ENCODE results near the gene PSTPIP2.
A peak's percentile ranks its signal among the peaks of the same experiment; 100 is the strongest.
"Not testable (repeated sequence)": the region's sequence is repeated elsewhere in the genome, so short reads cannot be mapped to it uniquely, and the experiment has no call there.

The PSTPIP2 gene

DNA sequence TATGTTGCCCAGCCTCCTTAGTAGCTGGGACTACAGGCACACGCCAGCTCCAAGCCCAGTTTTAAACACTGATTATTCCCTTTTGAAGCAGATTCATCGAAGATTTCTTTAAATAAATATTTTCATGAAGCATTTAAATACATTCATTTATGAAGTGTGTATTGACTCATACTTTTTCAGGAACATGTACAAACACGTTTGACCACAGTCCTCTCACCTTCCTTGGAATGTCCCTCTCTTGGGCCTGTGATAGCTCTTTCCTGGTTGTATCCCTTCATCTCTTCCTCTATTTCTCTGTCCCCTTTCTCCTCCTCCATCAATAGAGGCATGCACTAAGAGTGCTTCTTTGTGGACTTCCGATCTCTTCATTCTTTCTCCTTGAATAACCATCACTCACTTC lies 2.5 kb downstream of the PSTPIP2 start:
- DNase-seq, result no peak

DNA sequence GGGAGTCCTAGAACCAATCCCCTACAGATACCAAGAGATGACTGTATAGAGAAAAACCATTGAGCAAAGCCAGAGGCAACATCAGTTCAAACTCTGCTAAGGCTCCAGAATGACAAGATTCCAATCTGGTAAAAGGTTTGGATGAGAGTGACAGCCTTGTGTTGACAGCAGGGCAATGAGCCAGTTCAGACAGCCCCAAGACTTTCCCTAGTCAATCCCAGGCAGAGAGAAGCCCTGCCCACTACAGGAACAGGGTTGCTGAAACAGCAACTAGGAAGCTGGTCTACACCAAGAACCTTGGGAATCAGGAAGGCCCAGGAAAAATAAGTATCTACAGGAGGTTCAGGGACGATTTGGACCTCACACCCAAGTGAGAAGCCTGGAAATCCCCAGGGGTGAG lies 3.3 kb downstream of the PSTPIP2 start:
- no peak for DNase-seq

DNA sequence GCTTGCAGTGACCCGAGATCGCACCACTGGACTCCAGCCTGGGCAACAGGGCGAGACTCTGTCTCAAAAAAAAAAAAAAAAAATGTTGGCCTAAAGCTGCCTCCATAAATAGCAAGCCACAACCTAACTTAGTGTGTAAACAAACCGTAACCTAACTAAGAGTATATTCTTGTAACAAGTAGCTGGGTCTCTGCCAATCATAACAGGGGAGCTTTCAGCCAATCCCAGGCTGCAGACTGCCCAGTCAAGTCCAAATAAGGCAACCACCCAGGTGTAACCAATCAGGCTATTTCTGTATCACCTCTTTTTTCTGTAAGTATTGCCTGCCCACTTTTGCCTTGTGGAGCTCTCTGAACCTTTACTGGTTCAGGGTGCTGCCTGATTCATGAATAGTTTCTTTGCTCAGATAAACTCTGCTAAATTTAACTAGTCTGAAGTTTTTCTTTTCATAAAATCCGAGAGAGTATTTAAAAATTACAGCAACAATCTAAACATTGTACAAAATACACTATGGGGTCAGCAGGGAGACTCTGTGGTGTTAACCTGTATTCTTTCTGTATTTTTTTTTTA lies 4.5 kb downstream of the PSTPIP2 start:
- DNase-seq, result no peak

DNA sequence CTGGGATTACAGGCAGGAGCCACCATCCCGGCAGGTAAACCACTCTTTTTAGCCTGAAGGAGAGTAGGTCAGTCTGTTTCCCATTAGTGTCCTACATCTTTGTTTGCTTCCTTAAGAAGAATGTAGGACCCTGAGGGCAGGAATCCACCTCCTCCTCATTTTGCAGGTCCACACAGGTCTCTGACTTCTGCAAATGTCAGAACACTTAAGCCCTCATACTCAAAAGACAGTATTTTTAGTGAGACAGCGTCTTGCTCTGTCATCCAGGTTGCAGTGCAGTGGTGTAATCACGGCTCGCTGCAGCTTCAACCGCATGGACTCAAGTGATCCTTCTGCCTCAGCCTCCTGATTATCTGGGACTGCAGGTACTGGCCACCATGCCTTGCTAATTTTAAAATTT lies 9.3 kb downstream of the PSTPIP2 start:
- no peak for DNase-seq

DNA sequence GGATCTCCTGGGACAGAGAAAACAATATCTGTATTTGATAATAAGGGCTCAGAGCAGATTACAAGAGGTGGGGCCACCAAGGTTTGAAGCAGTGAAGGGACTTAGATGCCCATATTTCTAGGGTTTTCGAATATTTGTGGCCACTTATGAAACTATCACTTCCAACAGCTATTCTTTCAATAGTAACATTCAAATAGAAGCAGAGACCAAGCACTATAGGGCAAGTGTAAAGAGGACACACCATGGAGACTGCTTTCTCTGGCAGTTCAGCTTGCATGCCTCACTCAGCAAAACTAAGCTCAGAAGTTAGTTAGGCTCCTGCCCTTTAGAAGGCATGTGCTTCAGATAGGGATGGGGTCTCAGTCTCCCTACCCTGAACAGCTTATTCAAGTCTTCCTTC lies 10.3 kb downstream of the PSTPIP2 start:
- DNase-seq, result no peak

DNA sequence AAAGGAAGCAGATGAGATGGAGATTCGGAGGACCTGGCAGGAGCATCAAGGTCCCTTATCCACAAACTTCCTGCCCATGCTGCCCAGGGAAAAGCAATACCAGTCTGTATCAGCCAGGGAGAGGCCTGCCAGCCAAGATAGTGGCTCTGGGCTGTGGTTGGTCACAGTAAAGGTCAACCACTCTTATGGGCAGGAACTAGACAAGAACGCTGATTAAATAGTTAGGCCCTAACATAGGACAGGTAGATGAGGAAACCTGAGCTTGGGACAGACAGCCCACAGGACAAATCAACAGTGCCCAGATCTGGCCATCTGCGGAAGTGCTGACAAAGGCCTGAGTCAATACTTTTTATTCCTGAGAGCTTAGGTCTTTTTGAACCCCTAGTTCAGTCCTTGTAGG lies 10.7 kb downstream of the PSTPIP2 start:
- no peak for DNase-seq

DNA sequence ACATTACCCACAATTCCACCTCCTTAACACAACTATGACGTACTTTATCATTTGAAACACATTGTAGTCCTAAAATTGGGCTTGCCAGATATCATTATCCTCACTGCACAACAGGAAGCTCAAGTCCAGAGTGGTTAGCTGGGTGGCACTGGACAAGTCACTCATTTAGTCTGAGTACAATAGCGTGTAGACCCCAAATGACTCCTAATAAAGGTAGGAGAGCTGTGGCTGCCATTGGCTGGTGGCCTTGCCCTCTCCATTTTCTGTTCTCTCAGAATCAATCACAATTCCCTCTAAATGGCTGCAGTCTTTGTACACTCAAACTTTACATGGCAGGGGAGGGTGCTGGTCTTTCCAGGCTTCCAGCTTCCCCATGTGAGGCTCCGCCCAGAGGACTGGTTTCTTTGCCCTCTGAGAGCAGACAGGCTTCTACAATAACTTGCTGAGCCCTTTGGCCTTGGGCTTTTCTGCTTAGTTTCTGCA lies 11.7 kb downstream of the PSTPIP2 start:
- DNase-seq, result no peak

DNA sequence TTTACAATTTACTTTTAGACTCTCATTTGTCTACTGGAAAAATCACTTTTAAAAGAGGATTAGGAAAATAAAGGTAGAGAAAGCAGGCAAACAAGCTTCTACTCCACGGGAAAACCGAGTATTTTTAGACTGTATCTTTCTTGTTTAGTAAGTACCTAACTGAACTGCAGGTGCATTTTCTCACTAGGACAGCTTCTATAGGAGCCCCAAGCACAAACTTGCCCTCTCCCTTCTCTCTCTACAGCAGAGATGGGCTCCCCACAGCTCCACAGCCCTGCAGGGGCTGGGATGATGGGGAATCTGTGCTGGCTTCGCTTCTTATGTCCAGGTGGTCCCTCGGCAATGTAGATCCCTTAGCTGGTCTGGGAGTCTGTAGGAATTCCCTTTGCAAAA lies 16.2 kb downstream of the PSTPIP2 start:
- DNase-seq, result no peak

DNA sequence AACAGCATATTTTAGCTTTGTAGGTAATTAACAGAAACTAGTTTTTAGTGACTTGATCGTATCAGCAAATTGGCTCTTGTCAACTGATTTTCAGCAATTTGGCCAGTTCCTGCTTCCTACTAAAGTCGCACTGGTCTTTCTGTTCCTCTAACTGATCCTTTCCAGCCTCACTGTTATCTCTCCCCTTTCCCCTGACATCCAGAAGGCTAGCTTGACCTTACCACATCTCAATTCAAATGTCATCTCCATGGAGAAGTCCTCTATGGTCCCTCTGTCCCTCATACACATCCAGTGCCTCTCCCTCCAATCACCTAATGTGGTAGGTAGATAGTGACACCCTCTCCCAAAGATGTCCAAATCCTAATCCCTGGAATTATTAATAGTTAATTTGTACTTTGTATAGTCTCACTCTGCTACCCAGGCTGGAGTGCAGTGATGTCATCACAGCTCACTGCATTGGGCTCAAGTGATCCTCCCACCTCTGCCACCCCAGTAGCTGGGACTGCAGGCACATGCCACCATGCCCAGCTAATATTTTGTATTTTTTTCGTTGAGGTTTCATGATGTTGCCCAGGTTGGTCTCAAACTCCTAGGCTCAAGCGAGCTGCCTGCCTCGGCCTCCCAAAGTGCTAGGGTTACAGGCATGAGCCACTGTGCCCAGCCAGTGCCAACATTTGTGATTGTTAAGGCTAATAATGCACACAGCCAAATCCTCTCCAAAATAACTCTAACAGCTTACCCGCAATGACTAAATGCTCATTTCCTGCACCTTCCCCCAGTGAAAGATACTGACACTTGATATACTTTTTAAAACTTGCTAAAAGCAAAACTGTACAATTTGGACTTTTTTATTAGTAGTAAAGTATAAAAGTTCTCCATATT lies 16.9 kb downstream of the PSTPIP2 start:
- DNase-seq, result peak in 1 of 2 donors; percentile 35

DNA sequence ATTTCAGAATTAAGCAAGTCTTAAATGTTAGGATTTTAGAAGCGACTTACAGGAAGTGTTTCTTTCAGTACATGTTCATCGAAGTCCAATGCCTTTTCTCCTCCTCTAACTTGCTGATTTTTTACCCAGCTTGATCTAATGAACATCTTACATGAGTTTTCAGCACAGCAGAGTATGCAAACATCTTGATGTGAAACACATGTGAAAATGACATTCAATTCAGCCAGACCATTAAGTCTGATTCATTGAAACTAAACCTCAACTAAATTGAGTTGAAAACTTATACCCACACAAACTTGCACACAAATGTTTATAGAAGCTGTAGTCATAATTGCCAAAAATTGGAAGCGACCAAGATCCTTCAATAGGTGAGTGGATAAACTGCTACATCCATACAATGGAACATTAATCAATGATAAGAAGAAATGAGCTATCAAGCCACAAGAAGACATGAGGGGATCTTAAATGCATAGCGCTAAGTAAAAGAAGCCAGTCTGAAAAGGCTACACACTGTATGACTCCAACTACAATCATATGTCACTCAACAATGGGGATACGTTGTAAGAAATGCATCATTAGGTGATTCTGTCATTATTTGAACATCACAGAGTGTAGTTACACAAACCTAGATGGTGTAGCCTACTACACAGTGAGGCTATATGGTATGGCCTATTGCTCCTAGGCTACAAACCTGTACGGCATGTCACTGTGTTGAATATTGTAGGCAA lies 18.5 kb downstream of the PSTPIP2 start:
- no peak for DNase-seq

DNA sequence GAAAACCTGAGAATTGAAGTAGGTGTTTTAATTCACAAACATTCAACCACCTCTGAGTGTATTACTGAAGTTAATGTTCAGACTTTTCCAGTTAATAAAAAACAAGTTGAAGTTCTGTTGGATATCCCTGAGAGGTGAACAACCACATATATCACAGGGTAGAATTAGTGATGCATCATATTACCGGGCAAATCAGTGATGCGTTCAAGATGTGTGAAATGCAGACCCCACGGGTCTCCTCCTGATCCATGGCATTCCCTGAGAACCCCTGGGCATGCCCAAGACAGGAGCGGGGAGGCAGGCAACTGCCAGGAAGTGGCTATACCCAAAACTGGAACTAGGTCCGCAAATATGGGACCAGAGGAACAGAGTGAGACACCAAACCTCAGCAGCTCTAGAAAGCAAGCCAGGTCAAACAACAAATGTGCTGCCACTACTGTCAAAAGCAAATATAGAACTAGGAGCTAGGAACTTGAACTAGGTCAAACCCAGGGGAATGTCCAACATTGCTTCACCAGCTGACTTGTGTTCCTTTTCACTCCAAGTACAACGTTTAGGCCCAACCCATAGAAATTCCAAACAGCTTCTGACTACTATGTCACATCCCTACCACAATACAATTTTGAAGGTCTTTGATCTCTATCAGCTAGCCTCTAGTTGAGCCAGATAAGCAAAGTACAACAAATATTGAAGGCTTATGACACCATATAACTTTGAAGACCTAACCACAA lies 20.2 kb downstream of the PSTPIP2 start:
- DNase-seq, result no peak

DNA sequence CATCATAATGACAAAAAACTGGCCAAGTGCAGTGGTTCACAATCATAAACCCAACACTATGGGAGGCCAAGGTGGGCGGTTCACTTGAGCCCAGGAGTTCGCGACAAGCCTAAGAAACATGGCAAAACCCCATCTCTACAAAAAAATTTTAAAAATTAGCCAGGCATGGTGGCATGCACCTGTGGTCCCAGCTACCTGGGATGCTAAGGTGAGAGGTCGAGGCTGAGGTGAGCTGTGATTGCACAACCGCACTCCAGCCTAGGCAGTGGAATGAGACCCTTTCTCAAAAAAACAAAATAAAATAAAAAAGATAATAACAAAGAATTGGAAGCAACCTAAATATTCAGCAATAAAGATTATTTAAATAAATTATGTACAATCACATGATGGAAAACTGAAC lies 21.8 kb downstream of the PSTPIP2 start:
- no peak for DNase-seq

DNA sequence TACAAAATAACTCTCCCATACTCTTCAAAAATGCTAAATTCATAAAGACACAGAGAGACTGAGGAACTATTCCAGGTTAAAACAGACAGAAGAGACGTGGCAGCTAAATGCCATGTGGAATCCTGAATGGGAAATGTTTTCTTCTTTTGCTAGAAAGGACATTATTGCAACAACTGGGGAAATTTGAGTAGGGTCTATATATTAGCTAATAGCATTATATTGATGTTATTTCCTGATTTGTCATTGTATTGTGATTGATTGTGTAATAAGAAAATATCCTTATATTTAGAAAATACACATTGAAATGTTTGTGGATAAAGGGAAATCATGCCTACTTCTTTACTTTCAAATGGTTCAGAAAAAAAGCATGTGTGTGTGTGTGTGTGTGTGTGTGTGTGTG lies 23.4 kb downstream of the PSTPIP2 start:
- no peak for DNase-seq

DNA sequence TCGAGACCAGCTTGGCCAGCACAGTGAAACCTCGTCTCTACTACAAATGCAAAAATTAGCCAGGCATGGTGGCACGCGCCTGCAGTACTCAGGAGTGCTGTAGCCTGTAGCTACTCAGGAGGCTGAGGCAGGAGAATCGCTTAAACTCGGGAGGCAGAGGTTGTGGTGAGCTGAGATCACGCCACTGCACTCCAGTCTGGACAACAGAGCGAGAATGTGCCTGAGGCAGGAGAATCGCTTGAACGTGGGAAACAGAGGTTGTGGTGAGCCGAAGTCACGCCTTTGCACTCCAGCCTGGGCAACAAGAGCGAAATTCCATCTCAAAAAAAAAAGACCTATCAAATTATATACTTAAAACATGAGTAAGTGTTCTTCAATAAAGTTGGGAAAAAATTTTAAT lies 24.7 kb downstream of the PSTPIP2 start:
- not testable (repeated sequence) for DNase-seq

DNA sequence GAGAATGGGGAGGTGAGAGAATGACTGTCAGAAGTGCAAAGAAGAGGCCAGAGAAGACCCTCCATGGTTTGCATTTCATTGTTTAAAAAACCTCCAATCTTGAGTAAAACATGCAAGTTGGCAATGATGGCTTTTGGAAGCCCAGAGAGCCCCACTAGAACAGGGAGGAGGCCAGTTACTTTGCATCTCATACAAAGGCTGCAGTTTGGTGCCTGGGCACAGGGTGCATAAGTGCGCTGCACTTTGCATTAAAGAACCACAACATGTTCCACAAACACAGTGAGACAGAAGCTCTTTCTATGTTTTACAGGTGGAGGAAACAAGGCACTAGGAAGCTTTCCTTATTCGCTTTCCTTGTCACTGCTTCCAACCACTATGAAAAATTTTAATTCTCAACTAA lies 25.4 kb downstream of the PSTPIP2 start:
- no peak for DNase-seq

DNA sequence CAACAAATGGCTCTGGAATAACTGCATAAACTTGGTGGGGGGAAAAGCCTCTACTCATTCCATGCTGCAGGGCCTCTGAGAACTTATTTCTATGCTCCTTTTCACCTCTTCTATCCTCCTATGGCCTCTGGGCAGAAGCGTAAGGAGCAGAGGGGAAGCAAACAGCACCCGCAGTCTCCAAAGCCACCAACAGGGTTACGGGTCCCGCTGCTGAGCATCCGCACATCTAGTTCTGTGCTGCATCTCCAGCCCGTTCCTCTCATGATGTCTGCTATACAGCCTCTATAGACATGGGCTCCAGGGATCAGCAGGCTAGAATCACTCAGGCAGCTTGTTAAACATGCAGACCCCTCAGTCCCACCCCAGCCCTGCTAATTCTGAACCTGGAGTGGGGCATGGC lies 25.9 kb downstream of the PSTPIP2 start:
- no peak for DNase-seq

DNA sequence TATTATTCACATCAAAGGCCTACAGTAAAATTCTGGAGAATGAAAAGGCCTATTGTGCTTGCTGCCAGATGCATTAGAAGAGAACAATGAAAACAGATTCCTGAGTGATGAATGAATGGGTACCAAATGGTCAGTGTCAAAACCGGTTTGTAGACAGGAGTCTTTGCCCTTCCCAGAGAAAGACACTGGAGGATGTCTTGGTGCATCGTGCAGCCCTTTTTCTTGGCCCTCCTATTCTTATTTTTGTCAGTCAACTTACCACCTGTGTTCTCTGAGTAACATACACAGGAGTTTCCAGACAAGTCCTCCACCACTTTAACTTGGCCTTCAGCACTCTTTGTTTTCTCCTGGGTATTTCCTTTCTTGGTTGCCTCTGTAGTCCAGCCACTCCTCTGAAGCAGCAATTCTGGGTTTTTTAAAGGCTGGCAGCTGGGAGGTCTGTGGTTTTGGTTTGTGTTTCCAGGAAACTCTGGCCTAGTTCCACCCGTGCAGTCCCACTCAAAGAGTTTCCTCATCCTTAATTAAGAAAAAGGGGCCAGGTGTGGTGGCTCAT lies 29.4 kb downstream of the PSTPIP2 start:
- DNase-seq, result peak; percentile 20 to 50

DNA sequence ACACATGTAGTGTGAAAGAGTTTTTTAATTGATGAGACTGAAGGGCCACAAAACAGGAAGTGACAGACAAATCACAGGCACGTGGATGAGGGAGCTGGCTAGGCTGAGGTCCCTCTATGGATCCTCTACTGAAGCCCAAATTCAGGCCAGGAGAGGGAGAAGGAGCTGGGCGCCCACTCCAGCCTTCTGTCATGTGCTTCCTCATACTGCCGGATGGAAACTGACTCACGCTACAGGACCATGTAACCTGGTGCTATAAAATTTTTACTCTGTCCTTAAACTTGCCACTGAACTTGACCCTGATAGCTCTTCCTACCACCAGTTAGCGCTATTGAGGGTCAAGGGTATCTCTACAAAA lies 31.3 kb downstream of the PSTPIP2 start:
- DNase-seq, result no peak

DNA sequence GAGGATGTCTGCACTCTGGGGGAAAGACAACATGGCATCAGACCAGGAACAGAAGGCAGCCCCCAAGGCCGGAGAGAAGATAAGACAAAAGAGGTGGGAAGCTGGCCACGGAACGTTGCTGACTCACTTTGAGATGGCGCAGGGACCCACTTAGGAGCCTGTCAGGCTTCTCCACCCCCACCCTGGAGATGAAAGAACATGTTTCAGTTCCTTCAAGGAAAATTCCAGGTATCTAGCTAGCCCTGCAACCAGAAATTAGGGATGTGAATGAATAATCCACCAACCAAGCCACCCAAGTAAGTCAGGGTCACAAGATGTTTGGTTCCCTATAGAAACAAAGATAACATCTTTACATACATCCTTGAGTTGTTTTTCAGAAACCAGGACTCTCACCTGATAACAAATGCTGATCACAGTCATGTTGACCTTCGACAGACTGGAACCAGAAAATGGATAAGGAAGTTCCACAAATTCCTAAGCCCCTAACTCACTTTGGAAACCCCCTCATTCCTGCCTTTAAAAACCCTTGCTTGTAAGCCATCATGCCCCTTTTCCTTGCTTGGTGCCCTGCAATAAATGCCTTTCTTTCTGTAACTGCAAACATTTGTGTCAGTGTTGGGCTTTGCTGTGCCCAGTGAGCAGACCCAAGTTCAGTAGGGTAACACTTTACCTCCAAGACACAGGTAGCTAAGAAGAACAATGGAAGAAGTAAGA lies 31.9 kb downstream of the PSTPIP2 start:
- DNase-seq, result no peak

DNA sequence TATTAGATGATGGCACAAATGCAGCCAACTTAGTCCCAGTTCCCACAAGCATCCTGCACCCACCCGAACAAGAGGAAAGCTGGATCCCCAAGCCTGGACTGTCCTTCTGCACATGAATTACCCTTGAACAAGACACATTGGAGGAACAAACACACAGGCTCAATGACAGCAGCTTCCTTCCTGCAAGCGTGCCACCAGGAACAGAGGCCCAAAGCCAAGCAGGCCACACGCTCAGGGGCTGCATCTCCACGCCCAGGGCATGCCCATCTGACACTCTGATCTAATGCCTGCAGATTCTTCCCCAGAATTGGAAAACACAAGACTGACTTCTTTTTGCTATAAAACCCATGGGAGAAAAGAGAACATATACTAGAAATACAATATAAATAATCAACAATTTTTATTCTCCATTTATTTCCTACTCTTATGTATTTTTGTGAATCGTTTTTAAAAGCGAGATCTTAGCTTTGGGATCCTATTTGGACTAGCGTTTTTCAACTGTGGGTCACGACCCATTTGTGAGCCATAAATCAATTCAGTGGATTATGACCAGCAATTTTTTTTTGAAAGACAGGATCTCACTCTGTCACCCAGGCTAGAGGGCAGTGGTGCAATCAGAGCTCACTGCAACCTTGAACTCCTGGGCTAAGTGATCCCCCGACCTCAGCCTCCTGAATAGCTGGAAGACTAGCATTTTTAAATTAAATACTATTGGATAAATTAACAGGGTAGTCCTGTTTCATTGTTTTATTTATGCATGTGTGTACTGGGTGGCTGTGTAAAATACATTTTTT lies 34.4 kb downstream of the PSTPIP2 start:
- no peak for DNase-seq

All from CD4-positive, alpha-beta T cell treated with Interleukin-4 for 1 hour (primary cell).